ENCODE results near the gene NPC1. TPM values are rescaled to one million over a fixed set of nuclear protein-coding genes. Genes with fewer than 3 reads are reported as not detected.

The NPC1 gene
- total RNA-seq, 1 donor from 2014 or later = 42.4 TPM

DNA sequence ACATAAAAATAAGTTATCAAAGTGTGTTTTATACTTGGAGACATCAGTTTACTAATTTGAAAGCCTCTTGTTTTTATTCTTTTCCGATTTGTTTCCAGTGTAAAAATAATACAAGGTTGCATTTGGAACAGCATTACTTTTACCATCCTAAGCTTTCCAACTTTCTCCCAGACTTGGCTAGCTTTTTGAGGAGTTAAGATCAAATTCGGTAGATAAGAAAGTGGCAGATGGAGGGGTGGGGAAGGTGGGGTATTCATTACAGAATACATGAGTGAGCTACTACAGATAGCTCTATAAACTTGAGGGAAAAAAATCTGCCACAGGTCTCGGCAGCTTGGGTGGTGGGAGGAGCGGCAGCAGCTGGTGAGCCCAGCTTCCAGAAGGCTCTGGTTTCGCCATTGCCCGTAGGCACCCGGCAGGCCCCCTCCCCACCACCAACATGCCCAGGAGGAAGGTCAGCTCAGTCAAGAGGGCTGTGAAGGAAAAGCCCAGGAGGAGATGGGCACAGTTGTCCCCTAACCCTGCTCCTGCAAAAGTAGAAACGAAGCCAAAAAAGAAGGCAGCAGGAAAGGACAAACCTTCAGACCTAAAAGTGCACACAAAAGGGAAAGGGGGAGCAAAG is 101.6 kb downstream of the NPC1 start:
- Histone ChIP-seq H4K20me1 (ENCODE audit: insufficient read depth, low read length) (peaks cover 12% of the 10 kb centered on the region), H3K4me3 (ENCODE audit: insufficient read depth, low read depth, low read length) (no peak overlapping the region), H3K4me1 (ENCODE audit: insufficient read depth, low read length) (peaks cover 8% of the 10 kb centered on the region), H3K9ac (ENCODE audit: low read length) (no peak overlapping the region), H3K36me3 (ENCODE audit: insufficient read depth, low read length) (peaks cover 24% of the 10 kb centered on the region), H3K9me3 (ENCODE audit: insufficient read depth, low read depth, low read length) (no peaks in the 10 kb centered on the region), H3K27me3 (ENCODE audit: insufficient read depth, low read length) (no peaks in the 10 kb centered on the region), H2AFZ (ENCODE audit: low read depth, low read length) (no peak overlapping the region), H3K27ac (ENCODE audit: low read depth, low read length) (no peak overlapping the region), H3K4me2 (ENCODE audit: low read length) (no peak overlapping the region), H3K79me2 (ENCODE audit: insufficient read depth, low read length) (no peaks in the 10 kb centered on the region)
- FAIRE-seq (no peak), DNase-seq (ENCODE audit: low read depth) (no peak)
- TF ChIP-seq CTCF (IDR thresholded peaks at IDR 0.05; ENCODE audit: insufficient read depth, low read depth, low read length) (no peak), EZH2 (IDR thresholded peaks at IDR 0.05; ENCODE audit: insufficient read depth, low read length) (no peak)
- H3K27me3 Mint-ChIP-seq (ENCODE audit: low read depth, unreplicated experiment) = no peaks in the 10 kb centered on the region
- peaks cover 6% of the 10 kb centered on the region for H3K4me1 Mint-ChIP-seq (ENCODE audit: low read depth, unreplicated experiment)
- H3K4me3 Mint-ChIP-seq (ENCODE audit: unreplicated experiment) = no peak overlapping the region
- H3K36me3 Mint-ChIP-seq (ENCODE audit: low read depth, unreplicated experiment) = peaks cover 6% of the 10 kb centered on the region
- H3K9me3 Mint-ChIP-seq (ENCODE audit: unreplicated experiment) = no peaks in the 10 kb centered on the region
- peak overlapping the region; percentile 43 for H3K27ac Mint-ChIP-seq (ENCODE audit: unreplicated experiment)

Other genes with a start within 250 kb of the NPC1 start
- 93.2 and 96.0 TPM in 2 replicates for gene RIOK3, start 133.2 kb downstream of the NPC1 start, total RNA-seq
- 25.2 and 28.3 TPM in 2 replicates for gene RMC1, start 83.0 kb downstream of the NPC1 start, total RNA-seq
- gene ANKRD29, start 76.4 kb upstream of the NPC1 start, total RNA-seq = 0.70 and 0.75 TPM in 2 replicates
- gene LAMA3, start 102.9 kb upstream of the NPC1 start, total RNA-seq = 0.50 and 0.86 TPM in 2 replicates

All from astrocyte (in vitro differentiated cells and primary cell).